GM12864 (cell line): ENCODE measurements around the gene ACVR2B.

Experiments
- DNase-seq: peaks from one replicate; pipeline ENCODE4 v3.0.0-alpha.2; 2011; ENCODE audit warnings: low read depth
- H3K4me3 ChIP-seq: 2 replicates; pipeline ENCODE4 v1.5.1; 2011; ENCODE audit warnings: mild to moderate bottlenecking, low read depth, low read length, control low read depth
- TF ChIP-seq, protein P1 (sequence below): IDR thresholded peaks from 2 replicates; pipeline ENCODE4 v1.5.1; 2011; ENCODE audit warnings: low read depth, mild to moderate bottlenecking, moderate library complexity, low read length, control low read depth, inconsistent platforms; ENCODE audit errors: missing control alignments

Gene ACVR2B

GRCh38 chr3:38491215-38491614 lies 37.5 kb downstream of the ACVR2B start:
- DNase-seq = no peak
- TF ChIP-seq, protein P1, sequence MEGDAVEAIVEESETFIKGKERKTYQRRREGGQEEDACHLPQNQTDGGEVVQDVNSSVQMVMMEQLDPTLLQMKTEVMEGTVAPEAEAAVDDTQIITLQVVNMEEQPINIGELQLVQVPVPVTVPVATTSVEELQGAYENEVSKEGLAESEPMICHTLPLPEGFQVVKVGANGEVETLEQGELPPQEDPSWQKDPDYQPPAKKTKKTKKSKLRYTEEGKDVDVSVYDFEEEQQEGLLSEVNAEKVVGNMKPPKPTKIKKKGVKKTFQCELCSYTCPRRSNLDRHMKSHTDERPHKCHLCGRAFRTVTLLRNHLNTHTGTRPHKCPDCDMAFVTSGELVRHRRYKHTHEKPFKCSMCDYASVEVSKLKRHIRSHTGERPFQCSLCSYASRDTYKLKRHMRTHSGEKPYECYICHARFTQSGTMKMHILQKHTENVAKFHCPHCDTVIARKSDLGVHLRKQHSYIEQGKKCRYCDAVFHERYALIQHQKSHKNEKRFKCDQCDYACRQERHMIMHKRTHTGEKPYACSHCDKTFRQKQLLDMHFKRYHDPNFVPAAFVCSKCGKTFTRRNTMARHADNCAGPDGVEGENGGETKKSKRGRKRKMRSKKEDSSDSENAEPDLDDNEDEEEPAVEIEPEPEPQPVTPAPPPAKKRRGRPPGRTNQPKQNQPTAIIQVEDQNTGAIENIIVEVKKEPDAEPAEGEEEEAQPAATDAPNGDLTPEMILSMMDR = no peak
- H3K4me3 ChIP-seq = no peak overlapping the region

DNA sequence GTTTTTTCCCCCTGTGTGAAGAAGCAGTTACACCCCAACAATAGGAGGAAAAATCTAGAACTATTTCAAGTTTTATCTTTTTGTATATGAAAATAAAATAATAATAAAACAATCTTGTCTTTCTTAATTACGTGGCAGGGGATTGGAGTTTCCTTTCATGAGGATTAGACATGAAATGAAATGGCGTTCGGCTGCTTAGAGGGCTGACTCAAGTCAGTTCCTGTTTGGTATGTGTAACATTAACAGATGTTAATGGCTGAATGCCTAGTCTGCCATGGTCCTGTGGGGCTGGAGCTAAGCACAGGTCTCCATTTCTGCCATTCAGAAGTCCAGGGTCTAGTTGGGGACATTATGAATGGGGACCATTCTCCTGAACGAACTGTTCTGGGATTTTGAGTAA lies 39.3 kb downstream of the ACVR2B start:
- H3K4me3 ChIP-seq = no peak overlapping the region
- TF ChIP-seq, protein P1 = no peak
- DNase-seq = no peak

- H3K4me3 ChIP-seq = peak within 1 kb of the TSS; percentile 99
- TF ChIP-seq, protein P1 = peak; percentile 82
- peak; percentile 67 for DNase-seq
Measured at GRCh38 chr3:38496131-38496910, 42.6 kb downstream of the ACVR2B start, which contains the start of gene EXOG. TSS of gene EXOG (plus strand) at chr3:38496340. CDS start at chr3:38496368, 28 bp downstream.

- H3K4me3 ChIP-seq = peak overlapping the region; percentile 99
- TF ChIP-seq, protein P1 = no peak
- DNase-seq = no peak
Measured at GRCh38 chr3:38497031-38497430, 43.3 kb downstream of the ACVR2B start.

GRCh38 chr3:38500688-38501417 lies 47.2 kb downstream of the ACVR2B start:
- DNase-seq = no peak
- H3K4me3 ChIP-seq = no peak overlapping the region
- TF ChIP-seq, protein P1 = no peak

DNA sequence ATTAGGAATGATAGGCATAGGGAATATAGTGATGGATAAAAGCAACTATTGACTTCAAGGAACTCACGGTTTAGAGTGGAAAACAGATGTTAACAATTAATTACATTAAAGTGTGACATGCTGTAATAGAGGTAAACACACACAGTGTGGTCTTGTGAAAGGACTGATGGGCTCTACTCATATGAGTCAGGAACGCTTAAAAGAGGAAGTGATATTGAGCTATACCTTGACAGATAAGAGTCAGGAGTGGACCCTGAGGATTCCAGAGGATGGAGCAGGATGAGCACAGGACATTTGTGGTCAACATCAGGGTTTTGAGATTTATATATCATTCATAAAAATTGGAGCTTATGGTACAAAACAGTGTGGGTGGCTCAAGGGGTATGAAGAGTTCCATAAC lies 53.4 kb downstream of the ACVR2B start:
- no peak for DNase-seq
- TF ChIP-seq, protein P1 = no peak

More for the DNA sequence above, 53.4 kb downstream of the ACVR2B start:
- H3K4me3 ChIP-seq = no peak overlapping the region
